Activated CD4-positive, CD25-positive, alpha-beta regulatory T cell treated with anti-CD3 and anti-CD28 coated beads, Interleukin-2, amount 50 U/mL, for 24 hours (primary cell): ENCODE measurements around the gene KCNT1.

Source experiments
- ATAC-seq, 2 donors: fragments of 150-1000 bp; cut with Tn5 transposase; one replicate each; pipeline ENCODE4 v1.10.0; 2021; ENCODE audit warnings: mild to moderate bottlenecking in 1 of 2, moderate library complexity in 1 of 2

KCNT1 gene

DNA sequence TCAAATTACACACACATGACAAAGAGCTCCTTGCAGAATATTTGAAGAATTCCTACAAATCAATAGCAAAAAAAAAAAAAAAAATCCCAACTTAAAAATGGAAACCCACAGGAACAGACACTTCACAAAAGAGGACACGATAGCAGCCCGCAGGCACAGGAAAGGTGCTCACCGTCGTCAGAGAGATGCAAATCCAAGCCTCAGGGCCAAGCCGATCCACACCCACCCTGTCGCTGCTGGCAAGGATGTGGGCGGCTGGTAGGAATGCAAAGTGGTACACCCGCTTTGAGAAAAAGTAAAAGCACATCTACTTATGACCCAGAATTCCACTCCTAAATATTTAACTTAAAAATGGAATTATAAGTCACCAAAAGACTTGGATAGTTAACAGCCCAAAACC, 28.0 kb upstream of the KCNT1 start:
- ATAC-seq = no peak

DNA sequence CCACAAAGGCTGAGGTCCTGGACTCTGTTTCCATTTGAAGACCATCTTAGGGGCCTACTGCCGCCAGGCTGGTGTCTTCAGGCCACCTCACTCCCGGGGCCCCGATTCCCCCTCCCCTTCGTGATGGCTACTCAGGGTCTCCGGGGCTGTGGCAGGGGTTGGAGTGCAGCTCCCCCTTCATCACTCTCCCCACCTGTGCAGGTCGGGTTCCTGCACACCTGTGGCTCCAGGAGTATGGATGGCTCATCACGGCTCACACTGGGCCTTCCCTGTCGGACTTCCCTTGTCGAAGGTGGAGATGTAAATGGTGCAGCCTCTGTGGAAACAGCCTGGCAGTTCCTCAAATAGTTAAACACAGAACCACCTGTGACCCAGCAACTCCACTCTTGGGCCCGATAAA, 27.0 kb upstream of the KCNT1 start:
- ATAC-seq = no peak

DNA sequence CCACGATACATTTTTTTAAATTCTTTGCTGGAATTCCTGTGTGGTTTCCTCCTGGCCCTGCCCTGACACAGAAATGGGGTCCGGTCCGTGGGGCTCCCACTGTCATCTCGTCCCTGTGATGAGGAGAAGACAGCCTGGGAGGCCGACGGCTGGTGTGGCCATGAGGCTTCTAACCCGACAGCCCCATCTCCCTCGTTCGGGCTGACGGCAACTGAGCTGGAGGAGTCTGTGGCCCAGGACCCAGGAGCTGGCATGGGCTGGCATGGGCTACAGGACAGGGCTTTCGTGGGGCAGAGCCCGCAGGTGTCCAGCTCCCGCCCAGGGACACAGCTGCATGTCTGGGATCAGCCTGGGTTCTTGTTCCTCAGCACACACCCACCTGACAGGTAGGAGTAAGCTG, 25.1 kb upstream of the KCNT1 start:
- no peak for ATAC-seq

DNA sequence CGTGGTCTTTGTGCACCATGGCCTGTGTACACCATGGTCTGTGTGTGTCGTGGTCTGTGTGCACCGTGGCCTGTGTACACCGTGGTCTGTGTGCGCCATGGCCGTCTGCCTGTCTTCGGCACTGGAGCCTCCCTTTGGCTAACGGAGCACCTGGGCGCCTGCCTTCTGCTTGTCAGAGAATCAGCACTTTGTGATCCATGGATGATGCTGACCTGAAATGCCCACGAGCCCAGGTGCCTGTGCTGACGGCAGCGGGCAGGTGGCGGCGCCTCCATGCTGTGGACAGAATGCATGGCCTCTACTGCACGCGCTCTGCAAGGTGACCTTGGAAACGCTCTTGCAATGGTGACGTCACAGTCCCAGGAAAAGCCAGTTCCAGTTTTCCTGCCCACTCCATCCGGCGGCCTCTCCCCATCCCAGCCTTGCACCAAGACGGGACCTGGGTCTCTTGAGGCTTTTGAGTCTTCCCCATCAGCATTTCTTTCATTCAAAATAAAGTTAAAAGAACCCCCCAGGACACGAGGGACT, 24.3 kb upstream of the KCNT1 start:
- ATAC-seq = no peak

DNA sequence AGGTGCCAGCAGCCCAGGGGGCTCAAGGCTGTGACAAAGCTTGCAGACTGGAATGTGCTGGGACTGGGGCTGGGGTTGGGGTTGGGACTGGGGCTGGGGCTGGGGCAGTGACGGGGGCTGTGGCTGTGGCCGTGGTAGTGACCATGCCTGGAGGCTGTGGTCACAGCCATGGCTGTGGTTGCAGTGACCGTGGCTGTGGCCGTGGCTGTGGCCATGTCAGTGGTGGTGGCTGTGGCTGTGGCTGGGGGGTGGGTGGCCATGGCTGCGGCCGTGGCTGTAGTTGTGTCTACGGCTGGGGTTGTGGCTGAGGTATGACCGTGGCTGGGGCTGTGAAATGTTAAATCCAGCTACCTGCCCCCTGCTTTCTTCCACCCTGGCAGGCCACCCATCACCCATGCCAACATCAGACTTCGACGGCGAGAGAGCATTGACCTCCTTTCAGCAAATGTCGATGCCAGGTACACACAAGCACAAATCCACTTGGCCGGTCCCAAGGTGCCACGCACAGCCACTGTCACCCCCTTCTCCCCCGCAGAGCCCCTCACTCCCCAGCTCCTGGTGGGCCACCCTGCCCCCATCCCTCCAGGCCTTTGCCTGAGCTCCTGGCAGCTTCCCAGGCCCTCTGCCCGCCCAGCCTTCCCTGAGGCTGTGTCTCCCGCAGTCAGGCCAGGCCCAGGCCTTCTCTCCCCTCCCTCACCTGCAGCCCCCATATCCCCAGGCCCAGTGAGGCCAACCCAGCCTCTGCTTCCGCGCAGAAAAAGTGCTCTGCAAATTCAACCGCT, 23.6 kb upstream of the KCNT1 start:
- no peak for ATAC-seq

DNA sequence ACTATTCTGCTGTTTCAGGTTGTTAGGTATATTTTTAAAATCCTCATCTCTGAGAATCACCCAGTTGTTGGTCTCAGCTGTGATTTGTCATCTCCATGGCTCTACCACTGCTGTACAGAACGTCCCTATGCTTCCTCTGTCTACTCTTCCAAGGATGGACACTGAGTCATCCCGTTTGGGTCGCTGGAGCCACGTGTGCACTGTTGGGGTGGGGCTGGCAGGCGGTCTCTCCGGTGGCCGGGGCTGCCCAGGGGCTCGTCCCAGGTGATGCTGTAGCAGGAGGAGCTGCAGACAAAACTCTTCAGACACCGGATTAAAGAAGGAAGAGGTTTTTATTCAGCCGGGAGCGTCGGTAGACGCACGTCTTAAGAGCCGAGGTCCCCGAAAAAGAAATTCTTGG, 21.9 kb upstream of the KCNT1 start:
- ATAC-seq = no peak

DNA sequence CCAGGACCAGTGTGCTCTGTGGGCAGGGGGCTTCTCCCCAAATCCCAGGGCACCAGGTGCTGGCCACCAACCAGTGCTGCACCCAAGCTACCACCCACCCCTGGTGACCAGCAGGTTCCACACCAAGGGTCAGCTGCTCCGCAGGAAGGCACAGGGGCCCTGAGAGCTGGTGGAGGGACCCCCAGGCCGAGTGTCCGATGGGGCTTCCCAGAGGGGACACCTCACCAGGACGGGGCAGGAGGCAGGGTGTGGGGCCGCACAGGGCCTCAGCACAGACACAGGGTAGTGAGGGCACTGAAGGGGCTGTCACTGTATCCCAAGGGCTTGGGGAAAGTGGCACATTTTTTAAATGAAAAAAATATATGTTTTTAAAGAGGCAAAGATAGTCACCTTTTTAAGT, 20.8 kb upstream of the KCNT1 start:
- no peak for ATAC-seq

DNA sequence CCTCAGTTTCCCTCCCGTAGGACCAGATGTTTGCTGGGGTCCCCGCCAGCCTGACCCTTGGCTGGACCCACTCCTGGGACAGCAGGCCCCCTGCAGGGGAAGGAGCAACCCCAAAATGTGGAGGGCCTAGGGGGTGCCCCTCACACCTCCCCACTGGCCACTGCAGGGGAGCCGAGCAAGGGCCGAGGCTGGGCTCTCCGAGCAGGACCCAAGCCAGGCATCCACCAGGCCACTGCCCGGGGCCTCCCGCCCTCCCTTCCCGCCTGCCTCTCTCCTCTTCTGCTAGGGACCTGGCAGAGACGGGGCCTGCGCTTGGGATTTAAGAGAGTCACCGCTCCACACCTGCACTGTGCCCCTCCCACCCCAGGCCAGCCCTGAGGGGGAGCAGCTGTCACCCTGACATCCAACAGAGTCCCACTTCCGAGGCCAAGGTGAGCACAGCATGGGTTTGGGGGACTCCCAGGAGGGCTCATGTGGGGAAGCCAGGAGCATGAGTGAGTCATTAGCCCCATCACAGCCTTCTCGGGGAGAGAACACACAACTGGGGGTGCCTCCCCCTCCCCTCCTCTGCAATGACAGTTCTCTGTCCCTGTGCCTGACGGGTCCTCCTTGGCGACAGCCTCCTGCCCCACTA, 18.5 kb upstream of the KCNT1 start:
- no peak for ATAC-seq

DNA sequence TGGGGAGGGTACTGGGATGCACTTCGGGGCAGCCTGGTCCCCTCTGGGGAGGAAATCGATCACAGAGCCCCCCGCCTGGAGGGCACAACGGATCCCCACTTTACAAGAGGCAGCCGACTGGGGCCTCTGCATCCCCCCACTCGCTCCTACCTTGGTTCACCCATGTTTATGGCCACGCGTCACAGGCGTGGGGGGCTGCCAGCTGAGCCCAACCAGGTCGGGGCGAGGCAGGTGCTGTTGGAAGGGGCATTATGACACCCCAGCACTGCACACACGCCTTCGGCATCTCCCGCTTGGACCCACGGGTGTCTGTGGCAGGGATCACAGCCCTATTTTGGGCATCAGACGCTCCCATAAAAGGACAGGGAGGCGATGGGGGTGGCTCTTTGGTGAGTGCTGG, 17.3 kb upstream of the KCNT1 start:
- no peak for ATAC-seq

DNA sequence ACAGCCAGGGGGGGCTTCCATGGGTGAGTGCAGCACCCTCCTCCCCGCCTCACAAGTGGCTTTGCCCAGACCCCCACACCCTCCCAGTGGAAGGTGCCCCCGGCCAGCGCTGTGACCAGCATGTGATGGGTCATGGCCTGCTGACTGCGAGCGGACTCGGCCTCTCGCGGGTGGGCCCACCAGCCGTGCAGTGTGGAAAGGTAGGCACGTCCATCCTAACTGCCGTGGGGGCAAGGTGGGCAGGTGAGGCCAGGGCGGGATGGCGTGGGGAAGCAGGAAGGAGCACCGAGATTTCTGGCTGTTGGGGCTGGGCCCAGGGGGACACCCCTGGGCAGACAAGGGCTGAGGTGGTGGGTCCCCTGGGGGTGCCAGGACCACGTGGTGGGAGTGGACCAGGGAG, 14.8 kb upstream of the KCNT1 start:
- ATAC-seq = no peak

DNA sequence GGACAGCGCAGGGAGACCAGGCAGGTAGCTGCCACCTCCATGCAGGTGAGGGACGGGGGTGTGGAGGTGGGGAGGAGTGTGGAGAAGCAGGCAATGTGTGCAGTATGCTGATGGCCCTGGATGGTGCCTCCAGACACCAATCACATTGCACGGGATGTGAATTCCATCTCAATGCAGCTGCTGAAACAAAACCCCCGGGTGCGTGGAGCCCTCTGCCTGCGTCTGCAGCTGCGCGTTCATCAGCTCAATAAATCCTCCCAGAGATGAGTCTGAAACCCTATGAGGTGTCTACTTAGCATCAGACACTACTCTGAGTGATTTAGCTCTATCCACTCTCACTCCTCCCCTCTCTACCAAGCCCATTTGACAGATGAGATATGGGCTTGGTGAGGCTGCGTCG, 13.0 kb upstream of the KCNT1 start:
- no peak for ATAC-seq

DNA sequence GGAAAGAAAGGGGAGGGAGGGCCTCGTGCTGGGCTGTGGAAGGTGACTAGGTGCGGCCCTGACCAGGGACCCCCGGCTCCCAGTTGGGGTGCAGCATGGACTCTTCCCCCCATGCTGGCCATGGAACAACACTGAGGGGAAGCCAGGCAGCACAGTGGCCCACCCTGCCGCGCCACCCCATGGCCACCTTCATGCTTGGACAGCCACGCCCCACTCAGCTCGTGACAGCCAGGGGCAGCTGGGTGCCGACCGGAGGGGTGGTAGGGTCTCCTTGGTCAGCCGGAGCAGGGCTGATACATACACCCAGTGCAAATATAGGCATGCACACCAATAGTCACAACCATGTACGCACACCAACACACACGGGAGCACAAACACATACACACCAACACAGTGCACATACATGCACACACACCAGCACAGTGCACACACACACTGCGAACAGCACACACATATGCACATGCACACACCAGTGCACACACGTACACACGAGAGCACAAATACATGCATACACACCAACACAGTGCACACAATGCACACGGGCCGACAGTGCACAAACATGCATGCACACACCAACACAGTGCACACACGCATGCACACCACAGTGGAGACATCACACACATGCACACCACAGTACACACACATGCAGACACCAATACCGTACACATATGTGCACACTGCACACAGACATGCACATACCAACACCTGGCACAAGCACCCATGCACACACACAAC, 11.0 kb upstream of the KCNT1 start:
- no peak for ATAC-seq

DNA sequence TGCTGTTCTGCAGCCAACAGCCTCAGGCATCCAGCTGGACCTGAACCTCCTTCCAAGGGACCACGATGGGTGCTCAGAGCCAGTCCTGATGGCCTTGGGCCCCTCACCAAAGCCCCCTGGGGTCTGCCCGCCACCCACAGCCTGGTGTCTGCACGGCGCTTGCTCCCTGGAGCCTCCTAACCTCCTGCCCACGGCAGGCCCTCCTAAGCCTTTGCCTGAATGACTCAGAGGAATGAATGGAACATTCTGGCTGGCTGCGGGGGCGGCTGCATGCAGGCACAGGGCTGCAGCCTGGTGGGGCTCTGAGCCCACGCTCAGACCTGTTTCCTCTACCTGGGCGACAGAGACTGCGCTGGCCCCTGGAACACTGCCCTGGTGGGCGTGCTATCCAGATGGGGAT, 9.6 kb upstream of the KCNT1 start:
- no peak for ATAC-seq

DNA sequence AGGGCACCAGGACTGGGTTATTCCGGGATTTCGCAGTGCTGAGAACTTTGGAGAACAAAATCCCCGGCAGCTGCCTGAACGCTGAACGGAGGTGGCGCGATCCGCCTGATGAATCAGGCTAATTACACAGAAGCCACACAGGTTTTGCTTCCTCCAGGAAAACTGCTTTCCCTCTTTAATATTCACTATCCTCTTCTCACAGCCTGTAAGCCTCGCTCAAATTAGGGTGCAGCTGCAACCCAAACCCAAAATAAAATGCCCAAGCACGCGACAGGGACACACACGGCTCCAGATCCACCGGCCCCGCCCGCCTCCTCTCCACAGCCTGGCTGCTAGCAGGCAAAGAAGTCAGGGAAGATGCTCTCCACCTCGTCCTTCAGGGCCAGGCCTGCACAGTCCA, 8.7 kb upstream of the KCNT1 start:
- no peak for ATAC-seq

DNA sequence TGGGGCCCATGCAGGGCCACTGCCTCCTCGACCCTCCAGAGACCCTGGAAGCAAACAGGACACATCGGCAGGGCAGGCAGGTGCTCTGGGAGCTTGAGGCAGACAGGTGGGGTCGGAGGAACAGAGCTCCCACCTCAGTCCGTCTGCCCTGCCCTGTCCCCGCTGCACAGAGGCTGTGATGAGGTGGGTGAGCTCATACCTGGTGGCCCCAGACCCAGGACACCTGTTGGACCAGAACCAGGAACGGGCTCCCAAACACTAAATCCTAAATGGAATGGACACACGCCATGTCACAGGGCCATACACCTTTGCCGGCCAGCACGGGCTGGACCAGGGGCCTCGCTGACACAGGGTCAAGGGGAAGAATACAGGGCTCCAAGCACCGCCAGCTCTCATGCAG, 8.2 kb upstream of the KCNT1 start:
- no peak for ATAC-seq

DNA sequence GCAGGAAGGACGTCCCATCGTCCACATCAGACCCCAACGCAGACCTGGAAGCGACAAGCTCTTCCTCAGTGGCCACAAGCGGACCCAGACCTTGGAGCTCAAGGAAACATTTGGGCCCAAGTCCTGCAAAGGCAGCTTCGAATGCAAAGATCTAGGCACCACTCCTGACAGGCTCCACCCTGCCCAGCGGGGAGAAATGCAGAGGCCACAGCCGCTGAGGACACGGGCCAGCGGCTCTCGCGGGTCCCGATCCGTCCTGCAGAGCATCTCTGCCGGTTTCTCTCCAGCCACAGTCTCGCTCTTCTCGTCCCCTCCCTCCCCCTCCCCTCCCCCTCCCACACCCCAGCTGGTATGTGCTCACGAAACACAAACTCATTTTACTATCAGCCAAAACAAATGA, 7.6 kb upstream of the KCNT1 start:
- ATAC-seq = no peak

DNA sequence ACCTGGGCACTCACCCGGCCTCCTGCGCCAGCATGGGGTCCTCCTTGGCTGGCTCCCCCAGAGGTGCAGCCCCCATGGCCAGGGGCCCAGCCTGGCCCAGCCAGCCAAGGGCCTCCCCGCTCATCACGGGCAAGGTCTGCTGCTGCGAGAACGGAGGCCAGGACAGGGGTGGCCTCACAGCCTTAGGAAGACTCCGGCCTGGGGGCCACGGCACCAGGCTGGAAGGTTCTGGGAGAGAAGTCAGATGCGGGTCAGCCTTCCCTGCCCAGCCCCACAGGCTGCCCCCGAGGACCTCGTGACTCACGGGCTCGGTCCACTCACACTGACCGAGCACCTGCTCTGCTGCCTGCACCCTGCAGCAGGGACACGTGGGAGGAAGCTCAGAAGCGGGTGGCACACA, 6.9 kb upstream of the KCNT1 start:
- ATAC-seq = no peak

DNA sequence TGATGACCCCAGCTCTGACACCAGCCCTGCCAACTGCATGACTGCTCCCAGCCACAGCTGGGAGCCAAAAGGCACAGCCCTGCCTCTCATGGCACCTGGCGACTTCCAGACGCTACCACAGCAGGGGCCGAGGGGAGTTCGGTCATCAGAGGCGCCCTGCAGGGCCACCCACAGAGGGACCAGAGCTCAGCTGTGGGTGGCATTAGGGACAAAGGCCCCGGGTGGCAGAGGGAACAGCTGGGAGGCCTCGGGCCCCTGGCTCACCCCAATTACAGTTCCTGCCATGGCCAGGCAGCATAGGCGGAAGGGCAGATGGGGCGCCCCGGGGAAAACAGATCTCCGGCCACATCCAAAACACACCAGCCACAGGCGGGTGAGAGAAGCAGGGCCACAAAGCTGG, 6.3 kb upstream of the KCNT1 start:
- no peak for ATAC-seq

DNA sequence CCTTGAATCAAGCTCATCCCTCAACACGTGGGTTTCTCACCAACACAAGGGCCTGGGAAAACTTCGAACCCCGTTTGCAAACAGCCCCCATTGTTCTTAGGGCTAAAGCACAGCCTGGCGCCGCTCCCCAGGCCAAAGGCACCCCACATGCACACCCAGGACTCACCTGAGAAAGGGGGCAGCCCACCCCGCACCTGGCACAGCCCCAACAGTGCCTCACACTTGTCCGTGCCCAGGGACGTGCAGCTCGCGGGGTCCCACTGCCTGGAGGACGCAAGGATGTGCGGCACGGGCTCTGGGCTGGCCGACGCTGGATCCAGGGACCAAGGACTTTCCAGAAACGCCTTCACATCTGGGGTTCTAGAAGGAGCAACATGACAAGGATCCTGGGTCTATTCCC, 5.5 kb upstream of the KCNT1 start:
- no peak for ATAC-seq

DNA sequence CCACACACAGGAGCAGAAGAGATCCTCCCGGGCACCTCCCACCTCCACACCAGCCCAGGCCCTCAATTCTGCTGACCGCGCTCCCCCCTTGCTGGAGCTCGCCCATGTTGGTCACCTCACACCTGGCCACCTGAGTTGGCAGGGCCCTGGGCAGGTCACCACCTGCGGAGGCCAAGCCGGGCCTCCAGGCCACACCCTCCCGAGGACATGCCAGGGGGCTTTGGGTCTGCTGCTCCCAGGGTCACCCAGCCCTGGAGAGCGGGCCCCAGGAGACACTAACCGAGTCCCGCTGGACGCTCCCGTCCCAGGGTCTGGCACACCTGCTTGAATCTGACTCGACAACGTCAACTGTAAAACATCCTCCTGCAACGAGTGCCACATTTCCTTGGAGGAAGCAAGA, 4.8 kb upstream of the KCNT1 start:
- ATAC-seq = no peak

DNA sequence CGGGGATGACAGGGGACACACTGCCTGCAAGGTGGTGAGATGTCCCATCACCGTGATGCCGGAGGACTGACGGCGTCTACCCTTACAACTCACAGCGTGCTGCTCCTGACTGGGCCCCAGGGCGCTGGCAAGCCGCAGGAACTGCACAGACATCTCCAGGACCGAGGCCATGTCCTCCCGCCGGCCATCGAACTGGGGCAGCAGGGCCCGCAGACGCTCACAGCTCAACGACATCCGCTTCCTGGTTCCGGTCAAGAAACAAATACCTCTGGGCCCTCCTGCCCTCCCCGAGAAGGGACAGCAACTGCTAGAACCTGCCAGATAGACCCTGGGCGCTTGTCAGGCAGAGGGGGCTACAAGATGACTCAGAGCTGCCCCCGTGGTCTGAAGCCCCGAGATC, 3.7 kb upstream of the KCNT1 start:
- no peak for ATAC-seq

DNA sequence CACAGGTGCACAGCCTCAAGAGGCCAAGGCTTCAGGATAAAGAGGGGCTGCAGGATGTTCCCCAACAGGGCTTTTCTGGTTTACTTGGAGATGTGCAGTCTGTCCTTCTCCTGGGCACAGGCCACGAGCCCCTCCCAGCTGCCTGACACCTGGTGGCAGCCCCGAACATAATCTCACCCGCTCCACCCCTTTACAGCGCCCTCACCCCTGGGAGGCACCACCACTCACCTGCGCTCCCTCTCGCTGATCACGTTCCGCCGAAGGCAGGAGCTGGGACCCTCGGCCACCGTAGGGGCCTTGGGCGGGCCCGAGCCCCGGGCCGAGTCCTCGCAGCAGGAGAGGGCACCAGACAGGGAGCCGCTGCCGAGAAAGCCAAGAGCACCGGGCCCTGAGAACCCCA, 3.2 kb upstream of the KCNT1 start:
- ATAC-seq = no peak

DNA sequence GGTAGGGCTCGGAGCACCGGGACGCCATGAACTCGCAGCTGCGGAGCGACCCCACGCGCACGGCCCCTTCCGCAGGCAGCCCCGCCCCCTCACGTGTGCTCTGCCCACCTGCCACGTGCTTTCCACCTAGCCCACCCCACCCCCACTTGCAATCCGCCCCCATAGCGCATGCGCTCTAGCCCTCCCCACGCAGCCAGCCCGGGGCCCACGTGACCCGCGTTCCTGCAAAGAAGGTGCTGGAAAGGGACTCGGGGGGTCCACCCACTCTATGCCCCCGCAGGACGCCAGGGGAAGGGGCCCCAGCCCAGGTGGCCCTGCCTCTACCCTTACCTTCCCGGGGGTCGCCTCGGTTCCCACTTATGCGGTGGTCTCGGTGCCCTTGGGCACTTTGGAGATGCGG, 2.5 kb upstream of the KCNT1 start, which contains the start of gene SOHLH1:
Gene SOHLH1 (minus strand): TSS at position 42 of the 400 bp plus-strand sequence. CDS start 14 bp downstream, at position 28.
- ATAC-seq = no peak

DNA sequence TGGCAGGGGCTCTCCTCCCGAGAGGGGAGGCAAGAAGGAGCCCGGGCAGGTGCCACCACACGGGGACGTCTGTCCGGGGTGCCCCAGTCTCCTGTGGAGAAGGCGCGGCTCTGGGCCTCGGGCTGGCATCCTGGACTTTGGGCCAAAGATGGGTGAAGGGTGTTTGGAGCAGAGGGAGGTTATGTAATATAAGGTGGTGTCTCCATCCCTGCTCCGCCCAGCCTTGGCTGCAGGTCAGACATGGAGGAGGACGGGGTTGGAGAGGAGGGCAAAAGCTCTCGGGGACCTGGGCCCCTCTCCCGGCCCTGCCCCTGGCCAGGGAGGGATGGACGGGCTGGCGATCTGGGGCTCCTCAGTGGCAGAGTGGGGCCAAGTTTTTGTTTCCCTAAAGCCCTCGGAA, 1.5 kb upstream of the KCNT1 start:
- no peak for ATAC-seq
